ENCODE measurements around the gene COA5.

DNA sequence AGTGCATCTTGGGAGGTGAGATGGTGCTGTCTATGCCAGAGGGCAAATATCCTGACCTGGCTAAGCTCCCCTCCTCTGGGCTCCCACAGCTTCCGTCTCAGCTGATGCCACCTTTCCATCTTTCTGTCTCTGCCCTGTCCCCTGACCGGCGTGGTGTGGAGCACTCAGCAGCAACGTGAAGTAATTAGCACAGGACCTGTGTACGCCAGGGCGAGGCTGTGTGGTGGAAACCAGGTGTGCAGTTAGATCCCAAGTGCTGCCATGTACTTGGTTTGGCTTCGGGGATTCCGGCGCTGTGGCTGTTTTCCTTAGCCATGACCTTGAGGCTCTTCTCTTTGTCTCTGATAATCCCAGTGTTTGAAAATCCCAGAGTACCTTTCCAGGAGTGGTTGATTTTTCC is 36.5 kb downstream of the COA5 start:
- TF ChIP-seq, protein P1, sequence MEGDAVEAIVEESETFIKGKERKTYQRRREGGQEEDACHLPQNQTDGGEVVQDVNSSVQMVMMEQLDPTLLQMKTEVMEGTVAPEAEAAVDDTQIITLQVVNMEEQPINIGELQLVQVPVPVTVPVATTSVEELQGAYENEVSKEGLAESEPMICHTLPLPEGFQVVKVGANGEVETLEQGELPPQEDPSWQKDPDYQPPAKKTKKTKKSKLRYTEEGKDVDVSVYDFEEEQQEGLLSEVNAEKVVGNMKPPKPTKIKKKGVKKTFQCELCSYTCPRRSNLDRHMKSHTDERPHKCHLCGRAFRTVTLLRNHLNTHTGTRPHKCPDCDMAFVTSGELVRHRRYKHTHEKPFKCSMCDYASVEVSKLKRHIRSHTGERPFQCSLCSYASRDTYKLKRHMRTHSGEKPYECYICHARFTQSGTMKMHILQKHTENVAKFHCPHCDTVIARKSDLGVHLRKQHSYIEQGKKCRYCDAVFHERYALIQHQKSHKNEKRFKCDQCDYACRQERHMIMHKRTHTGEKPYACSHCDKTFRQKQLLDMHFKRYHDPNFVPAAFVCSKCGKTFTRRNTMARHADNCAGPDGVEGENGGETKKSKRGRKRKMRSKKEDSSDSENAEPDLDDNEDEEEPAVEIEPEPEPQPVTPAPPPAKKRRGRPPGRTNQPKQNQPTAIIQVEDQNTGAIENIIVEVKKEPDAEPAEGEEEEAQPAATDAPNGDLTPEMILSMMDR (IDR thresholded peaks at IDR 0.05; ENCODE audit: insufficient read depth, low read length, poor library complexity, severe bottlenecking) = no peak
- TF ChIP-seq EZH2phosphoT487 (conservative IDR thresholded peaks at IDR 0.05; ENCODE audit: low read length) = no peak

Data from SU-DHL-6 (cell line).